HG03378 (cell line): ENCODE results near the gene SHISA4.

Source experiments
- ATAC-seq: cut with Tn5 transposase; IDR thresholded peaks from one replicate; pipeline ENCODE4 v1.9.1; 2021; ENCODE audit warnings: mild to moderate bottlenecking, moderate library complexity; ENCODE audit not compliant: unreplicated experiment

The SHISA4 gene

DNA sequence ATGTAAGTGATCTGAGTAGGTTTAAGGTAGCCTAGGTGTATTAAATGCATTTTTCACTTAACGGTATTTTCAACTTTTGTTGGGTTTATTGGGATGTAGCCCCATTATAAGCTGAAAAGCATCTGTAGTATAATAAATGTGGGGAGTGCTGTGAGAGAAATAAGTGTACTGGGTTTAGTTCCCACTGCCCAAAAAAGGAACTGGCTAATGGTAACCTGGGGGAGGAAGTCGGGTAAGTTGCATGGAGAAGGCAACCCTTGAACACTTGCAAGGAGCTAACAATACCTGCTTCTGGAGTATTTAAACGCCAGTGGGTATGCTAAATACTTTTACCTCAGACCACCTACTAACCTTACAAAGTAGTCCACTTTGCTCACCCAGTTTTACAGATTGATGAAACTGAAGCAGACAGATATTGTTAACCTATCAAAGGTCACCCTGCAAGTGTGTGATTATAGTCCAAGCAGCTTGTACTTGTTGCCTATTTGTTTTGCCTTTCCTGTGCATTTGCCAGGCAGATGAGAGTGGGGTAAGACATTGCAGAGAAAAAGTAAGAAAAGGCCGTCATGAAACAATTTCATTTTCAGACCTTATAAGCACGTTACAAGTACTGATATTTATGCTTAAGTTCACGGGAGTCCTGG, 7.6 kb upstream of the SHISA4 start:
- ATAC-seq, result no peak

DNA sequence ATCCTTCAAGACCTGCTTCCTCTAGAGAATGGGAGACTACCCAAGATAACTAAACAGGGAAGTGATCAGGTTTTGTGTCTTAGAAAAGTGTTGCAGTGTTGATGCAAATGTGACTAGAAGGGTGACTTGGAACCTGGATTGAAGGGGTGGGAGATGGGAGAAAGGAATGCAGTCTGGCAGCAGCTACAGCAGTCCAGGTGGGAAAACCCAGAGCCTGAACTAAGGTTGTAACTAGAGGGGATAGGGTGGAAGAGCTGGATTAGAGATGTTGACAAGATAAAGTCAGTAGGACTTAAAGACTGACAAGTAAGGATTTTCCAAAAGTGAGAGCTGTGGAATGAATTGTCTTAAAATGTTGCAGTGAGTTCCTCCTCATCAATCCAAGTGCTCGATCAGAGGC, 7.1 kb upstream of the SHISA4 start:
- ATAC-seq, result no peak

- ATAC-seq, result peak; percentile 56
These were observed 6.0 kb upstream of the SHISA4 start for GRCh38 chr1:201882665-201883132.

DNA sequence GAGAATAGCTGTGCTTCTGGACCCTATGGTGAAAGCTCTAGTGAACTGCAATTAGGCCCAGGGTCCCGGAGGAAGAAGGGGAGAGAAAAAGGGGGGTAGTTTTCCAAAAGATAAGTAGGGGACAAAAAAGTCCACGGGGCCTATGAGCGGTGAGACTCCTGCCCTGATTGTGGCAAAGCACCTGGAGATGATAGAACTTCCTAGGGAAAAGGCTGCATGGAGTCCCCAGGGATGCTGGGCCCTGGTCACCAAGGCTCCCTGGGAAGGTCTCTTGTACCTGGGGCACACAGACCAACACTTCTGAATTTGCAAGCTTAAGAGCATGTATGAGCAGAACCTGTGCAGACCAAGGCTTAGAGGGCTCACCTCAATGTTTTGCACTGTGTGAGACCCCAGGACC, 5.4 kb upstream of the SHISA4 start:
- no peak for ATAC-seq

- no peak for ATAC-seq
These were observed 4.9 kb upstream of the SHISA4 start for GRCh38 chr1:201883786-201884185.

- ATAC-seq, result no peak
These were observed 4.3 kb upstream of the SHISA4 start for GRCh38 chr1:201884425-201884824.

- ATAC-seq, result no peak
These were observed 3.1 kb upstream of the SHISA4 start for GRCh38 chr1:201885531-201886075.

DNA sequence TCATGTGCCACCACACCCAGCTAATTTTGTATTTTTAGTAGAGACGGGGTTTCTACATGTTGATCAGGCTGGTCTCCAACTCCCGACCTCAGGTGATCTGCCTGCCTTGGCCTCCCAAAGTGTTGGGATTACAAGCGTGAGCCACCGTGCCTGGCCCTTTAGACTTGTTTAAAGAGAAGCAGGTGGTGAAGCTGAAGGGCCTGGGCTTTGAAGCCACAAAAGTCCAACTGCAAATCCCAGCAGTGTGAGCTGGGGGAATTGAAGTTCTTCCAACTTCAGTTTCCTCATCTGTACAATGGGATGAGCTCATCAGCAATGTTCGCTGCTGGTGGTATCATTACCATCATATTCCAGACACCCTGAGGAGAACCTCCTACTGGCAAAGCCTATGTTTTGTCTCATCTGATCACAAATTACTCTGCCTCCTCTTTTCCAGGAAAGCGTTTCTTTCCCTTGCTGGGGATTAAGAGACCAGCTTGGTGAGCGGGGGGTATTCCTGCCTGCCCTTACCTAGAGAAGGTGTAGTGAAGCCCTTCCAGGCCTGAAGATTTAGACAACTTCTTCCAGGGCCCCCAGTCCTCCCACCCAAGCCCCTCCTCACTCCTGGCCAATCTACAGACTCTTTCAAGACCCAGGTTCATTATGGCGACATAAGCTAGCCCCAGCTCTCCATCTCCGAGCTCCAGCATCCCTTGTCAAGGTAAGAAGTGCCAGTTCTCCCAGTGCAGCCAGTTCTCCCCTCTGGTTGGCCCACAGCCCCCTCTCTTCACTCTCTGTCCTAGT, 2.4 kb upstream of the SHISA4 start:
- no peak for ATAC-seq

- no peak for ATAC-seq
These were observed 1.4 kb upstream of the SHISA4 start for GRCh38 chr1:201887116-201887866.

DNA sequence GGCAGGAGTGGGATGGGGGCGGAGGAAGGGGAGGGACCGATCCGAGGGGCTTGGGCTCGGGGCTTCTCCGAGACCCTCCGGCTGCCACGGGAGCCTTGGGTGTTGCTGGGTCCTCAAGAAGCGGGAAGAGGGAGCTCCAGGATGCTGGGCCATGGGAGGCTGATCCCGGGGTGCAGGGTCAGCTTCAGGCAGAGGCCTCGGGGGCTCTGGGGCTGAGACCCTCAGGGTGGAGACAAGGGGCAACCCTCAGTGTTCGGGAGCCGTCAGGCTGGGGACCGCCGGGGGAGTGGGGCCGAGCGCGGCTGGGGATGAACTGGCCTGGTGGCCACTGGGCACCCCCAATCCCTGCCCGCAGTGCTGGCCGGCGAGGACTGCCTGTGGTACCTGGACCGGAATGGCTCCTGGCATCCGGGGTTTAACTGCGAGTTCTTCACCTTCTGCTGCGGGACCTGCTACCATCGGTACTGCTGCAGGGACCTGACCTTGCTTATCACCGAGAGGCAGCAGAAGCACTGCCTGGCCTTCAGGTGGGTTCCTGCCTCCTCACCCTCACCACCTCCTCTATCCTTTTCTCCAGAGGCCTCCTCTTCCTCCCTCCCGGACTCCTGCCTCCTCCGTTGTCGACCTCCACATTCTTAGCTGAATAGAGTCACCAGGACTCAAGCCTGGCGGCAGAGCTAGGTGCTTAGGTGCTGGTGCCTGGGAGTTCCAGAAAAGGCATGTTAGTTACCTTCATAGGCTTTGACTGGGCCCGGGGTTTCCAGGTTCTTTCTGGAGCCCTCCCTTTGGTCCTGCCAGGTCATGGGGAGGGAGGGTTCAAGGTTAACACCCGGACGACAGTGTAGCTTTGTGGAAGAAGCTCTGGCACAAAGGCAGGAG, 631 bp downstream of the SHISA4 start:
- ATAC-seq, result no peak

- ATAC-seq, result no peak
These were observed 1.5 kb downstream of the SHISA4 start for GRCh38 chr1:201890223-201890622.

GRCh38 chr1:201890806-201891450, 2.2 kb downstream of the SHISA4 start:
- ATAC-seq, result no peak

- ATAC-seq, result no peak
These were observed 2.9 kb downstream of the SHISA4 start for GRCh38 chr1:201891451-201892045.

DNA sequence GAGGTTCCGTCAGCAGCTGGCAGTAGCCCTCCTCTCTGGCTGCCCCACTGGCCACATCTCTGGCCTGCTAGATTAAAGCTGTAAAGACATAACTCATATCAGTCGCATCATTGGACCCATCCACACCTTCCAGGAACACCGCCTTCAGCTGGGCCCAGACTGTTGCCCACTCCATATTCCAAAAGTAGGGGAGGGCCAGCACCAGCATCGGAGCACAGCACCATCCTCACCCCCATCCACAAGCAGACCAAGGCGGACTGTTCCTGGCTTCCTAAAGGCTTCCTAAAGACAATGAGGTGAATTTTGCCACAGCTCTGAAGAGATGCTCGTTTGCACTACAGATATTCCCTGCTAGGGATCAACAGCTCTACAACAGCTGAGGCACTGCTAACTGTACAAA, 3.5 kb downstream of the SHISA4 start:
- no peak for ATAC-seq

- ATAC-seq, result no peak
These were observed 4.7 kb downstream of the SHISA4 start for GRCh38 chr1:201893431-201893830.

DNA sequence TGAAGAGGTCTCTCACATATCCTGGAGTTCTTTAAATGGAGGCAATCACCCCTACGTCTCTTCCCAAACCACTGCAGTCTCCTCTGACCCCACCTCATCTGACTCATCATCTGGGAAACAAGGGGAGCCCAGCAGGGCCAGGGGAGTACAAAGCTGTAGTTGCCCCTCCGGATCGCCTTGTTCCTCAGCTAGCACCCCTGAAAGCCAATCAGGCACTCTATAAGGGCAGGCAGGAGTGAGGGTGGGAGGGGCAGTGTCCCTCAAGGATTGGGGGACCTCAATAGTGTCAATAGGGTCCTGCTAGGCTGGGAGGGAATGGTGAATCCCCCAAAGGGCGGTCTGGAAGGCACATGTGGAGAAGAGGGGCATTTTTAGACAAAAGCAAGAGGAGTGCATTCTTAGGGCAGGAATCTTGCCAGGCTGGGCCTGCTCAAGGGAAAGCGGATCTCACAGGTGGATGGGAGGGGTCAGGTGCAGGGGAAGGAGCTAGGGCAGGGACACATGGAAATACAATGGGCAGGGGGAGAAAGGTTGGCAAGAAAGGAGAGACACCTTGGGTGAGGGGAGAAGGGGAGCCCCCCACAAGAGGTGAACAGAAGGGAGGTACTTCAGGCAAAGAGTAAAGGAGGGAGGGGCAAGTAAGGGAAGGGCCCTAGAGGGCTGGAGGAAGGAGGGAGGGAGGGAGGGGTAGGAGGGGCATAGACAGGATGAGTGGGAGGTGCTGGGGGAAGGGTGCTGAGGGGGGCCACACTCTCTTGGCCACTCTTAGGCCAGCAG, 5.8 kb downstream of the SHISA4 start:
- ATAC-seq, result no peak

GRCh38 chr1:201895120-201895665, 6.5 kb downstream of the SHISA4 start:
- no peak for ATAC-seq
